Myocyte (in vitro differentiated cells): ENCODE data around the gene PVRIG. TPM values are rescaled to one million over a fixed set of nuclear protein-coding genes. Genes with fewer than 3 reads are reported as not detected.
"Not testable (repeated sequence)": the region's sequence is repeated elsewhere in the genome, so short reads cannot be mapped to it uniquely, and the experiment has no call there.

Experiments
- DNase-seq: peaks from one replicate; pipeline ENCODE4 v3.0.0-alpha.2; 2012; ENCODE audit warnings: low read depth
- total RNA-seq: library from RNA; depleted of rRNA; stranded (reverse); fragments of >200 nt; gene quantifications from 2 replicates; pipeline ENCODE4 v1.2.3, GENCODE V29; 2014

PVRIG gene
- total RNA-seq, 1 donor from 2014 or later: not detected

DNA sequence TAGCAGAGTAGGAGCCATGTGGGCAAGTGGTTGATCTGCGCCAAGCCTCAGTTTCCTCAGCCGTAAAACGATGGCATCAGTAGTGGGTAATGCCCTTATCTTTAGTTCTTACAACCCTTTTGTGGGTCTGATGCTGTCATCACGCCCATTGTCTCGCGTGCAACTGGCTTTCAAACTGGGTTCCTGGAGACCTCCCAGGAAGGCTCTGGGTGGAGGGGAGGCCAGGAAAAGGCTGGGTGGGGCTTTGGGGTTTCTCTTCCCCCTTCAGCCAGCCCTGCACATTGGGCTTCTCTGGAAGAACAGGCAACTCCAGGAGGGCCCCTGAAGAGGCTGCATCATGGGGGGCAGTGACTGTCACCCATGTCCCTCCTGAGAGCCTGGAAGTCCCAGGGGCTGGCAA, 5.1 kb downstream of the PVRIG start:
- not testable (repeated sequence) for DNase-seq

- not testable (repeated sequence) for DNase-seq
Observed at GRCh38 chr7:100234660-100235317, 15.0 kb downstream of the PVRIG start.

- DNase-seq: not testable (repeated sequence)
Observed at GRCh38 chr7:100239975-100240374, 20.2 kb downstream of the PVRIG start.

DNA sequence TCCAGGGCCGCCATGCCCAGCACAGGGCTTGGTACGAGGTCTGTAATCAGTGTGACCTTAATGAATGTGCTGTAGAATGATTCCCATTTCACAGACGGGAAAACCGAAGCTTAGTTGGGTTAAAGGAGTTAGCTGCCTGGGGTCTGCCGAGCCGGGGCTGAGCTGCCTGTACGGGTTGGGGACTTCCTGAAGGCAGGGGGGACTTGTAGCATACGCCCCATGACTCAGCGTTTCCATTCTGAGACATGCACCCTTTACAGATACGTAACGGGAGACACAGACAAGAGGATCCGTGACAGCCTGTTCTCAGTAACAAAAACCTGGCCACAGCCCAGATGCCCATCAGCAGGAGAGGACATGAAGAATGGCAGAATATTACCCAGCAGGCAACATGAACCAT, 23.6 kb downstream of the PVRIG start:
- DNase-seq: peak; percentile 34

DNA sequence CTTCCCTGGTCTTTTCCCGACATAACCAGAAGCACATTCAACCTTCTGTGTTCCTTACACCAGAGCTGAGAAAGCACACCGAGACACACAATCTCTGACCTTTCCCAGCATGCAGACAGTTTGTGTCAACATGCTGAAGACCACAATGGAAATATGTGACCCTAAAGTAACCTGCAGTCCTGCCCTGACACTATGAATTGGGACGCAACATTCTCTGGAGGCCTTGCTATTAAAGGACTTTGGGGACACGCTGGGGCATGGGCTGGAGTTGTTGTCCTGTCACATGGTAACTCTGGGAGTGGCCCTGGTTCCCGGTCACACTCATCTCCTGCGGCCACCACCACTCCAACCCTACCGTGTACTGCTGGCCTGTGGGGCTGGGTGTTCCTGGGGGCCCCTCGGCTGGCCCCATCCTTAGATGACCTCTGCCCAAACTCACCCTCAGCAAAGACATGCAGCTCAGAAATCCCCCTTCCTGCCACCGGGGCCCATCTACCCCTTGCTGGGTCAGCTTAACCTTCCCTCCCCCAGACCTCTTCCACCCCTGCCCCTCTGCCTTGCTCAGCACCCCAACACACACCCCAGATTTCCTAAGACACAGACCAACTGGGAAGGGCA, 25.3 kb downstream of the PVRIG start:
- peak; percentile 6 for DNase-seq

GRCh38 chr7:100246121-100246864, 26.5 kb downstream of the PVRIG start:
- peak; percentile 79 for DNase-seq

DNA sequence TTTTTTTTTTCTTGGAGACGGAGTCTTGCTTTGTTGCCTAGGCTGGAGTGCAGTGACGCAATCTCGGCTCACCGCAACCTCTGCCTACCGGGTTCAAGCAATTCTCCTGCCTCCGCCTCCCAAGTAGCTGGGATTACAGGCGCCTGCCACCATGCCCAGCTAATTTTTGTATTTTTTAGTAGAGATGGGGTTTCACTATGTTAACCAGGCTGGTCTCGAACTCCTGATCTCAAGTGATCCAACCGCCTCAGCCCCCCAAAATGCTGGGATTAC, 27.1 kb downstream of the PVRIG start:
- DNase-seq: not testable (repeated sequence)

DNA sequence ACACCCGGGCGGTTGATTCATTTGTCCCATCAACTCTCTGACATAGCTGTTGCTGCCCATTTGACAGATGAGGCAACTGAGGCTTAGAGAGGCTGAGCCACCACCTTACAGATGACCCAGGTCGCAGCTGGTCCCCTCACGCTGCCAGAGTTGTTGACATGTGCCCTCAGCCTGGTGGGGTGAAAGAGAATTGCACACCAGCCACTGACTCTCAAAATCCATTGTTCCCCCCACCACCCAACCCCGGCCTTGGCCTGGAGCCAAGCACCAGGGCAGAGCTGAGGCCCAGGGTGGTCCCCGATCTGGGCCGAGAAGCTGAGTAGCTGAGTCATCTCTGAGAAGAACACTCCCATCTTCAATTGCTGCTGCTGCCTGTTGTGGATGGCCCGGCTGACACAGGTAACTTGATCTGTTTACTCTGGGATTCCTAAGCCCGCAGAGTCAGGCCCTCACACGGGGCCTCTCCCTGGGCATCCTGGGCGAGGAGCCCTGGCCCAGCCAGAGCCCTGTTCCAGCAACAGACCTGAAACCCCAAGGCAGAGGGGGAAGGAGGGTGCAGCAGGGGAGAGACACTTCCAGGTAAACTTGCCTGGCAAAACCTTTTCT, 27.5 kb downstream of the PVRIG start:
- DNase-seq: peak; percentile 96

- no peak for DNase-seq
Observed at GRCh38 chr7:100248483-100248882, 28.7 kb downstream of the PVRIG start.

GRCh38 chr7:100257017-100257416, 37.3 kb downstream of the PVRIG start:
- DNase-seq: no peak

- not testable (repeated sequence) for DNase-seq
Observed at GRCh38 chr7:100259984-100260383, 40.2 kb downstream of the PVRIG start.

GRCh38 chr7:100262896-100263295, 43.1 kb downstream of the PVRIG start:
- DNase-seq: not testable (repeated sequence)

DNA sequence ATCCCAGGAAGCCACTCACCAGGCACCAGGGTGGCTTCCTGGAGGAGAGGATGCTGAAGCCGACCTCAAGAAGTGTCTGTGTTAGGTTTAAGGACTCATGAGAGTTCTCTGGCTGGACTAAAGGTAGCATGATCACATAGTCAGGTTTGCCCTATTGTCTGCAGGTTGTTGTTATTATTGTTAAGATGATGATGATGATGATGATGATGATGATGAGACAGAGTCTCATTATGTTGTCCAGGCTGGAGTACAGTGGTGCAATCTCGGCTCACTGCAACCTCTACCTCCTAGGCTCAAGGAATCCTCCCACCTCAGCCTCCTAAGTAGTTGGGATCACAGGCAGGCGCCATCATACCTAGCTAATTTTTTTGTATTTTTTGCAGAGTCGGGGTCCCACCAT, 44.5 kb downstream of the PVRIG start:
- DNase-seq: not testable (repeated sequence)

- not testable (repeated sequence) for DNase-seq
Observed at GRCh38 chr7:100264669-100265165, 45.0 kb downstream of the PVRIG start.

GRCh38 chr7:100265851-100266250, 46.1 kb downstream of the PVRIG start:
- peak; percentile 31 for DNase-seq

DNA sequence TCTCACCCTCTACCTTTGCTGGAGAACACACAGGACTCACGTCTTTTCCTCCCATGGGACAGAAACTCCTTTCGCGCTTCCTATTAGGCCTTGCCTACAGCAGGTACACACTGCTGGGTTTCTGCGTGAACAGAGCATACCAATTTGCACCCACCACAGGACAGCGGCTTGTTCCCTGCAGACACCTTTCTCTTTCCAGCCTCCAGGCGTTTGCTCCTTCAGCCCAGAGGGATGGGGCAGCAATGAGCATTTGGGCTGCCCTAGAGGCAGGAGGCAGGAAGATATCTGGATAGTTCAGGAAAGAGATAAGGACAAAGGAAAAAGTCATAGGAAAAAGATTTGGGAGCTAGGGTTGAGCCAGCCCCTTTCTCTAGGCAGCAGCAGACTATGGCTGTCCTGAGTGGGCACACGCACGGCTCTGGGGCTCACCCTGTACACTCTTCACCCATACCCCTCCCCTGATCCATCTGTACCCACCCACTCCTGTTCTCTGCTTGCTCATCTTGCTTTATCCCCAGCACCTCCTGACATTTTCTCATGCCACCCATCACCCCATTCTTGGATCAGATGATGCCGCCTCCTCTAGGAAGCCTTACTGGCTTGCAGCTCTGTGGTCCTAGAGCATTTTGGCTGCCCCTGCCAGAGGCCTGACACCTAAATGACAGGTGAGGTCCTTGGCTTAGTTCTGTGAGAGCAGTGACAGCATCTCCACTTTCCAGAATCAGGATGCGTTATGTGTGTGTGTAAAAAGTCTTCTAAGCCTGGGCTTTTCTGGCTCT, 47.0 kb downstream of the PVRIG start:
- DNase-seq: no peak

DNA sequence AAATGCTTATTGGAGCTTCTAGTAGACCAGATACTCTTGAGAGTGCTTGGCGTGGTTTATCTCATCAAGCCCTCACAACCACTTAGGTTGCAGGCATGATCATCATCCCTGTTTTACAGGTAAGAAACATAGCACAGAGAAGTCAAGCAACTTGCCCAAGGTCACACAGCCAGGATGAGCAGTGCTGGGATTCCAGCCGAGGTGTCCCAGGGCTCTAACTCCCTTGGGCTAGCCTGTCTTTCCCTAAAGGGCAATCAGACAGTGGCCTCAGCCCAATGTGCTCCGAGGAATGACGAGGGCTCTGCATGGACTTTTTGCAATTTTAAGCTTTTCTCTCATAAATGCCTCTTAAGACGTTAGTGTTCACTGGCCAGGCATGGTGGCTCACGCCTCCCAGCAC, 47.9 kb downstream of the PVRIG start:
- DNase-seq: no peak

DNA sequence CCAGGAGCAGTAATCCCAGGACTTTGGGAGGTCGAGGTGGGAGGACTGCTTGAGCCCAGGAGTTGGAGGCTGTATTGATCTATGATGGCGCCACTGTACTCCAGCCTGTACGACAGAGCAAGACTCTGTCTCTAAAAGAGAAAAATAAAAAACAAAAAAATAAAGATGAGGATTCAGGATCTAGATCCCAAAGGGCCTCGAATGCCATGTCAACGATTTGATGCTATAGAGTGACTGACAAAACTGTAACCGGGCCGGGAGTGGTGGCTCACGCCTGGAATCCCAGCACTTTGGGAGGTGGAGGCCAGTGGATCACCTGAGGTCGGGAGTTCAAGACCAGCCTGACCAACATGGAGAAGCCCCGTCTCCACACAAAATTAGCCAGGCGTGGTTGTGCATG, 49.1 kb downstream of the PVRIG start:
- not testable (repeated sequence) for DNase-seq

- DNase-seq: not testable (repeated sequence)
Observed at GRCh38 chr7:100269306-100270045, 49.7 kb downstream of the PVRIG start.
